ENCODE measurements around the gene R3HDM4.

The R3HDM4 gene

GRCh38 chr19:929203-929890, 16.3 kb upstream of the R3HDM4 start:
- no peak for DNase-seq

- DNase-seq = no peak
Measured at GRCh38 chr19:928471-929202, 15.6 kb upstream of the R3HDM4 start.

- DNase-seq = no peak
Measured at GRCh38 chr19:927780-928401, 14.9 kb upstream of the R3HDM4 start.

DNA sequence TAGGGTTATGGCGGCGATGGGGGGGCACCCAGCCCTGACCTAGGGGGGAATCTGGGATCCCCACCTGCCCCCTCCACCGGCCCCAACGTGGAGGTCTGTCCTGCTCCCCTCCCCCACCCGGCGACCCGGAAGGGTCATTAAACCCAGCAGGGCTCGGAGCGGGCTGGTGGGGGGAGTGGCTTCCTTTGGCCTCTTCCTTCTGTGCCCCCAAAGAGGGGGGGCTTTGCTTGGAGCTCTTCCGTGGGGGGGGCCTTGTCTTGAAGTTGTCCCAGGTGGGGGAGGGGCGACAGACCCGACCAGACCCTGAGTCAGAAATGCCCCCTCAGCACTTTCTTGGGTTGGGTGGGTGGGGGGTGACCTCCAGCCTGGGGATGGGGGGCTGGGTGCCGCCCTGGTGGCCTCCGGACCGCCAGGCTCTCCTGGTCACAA, 14.3 kb upstream of the R3HDM4 start:
- DNase-seq = no peak

DNA sequence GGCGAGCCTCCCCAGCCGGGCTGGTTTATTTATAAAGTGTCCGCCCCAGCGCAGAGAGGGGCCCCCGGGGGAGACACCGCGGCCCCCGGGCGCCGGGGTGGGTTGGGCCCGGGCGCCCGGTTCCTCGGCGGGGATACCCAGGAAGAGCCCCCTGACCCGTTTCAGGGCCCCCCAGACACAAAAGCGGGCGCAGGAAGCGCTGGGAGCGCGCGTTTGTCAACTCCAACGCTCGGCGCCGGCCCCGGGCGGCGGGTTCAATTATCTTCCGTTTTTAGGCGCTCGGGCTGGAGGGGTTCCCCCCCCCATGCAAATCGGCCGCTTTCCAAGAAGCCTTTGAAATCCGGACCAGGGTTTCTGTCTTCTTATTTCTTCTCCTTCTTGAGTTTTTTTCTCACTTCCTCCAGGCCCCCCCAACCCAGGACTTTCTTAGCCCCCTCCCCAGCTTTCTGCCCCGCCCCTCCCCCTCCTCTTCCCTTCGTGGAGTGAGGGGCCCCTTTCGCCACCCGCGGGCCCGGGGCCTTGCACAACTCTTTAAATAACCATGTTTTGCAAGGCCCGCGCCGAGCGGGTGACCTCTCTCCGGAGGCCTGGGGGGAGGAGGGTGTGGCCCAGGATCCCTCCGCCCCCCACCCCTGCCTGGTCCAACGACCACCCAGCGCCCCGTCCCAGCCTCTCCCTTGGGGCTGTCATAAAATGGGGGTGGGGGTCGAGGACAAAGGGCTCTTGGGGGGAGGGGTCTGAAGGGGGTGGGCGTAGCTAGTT, 13.8 kb upstream of the R3HDM4 start:
- peak; percentile 72 to 74 for DNase-seq

GRCh38 chr19:926323-926588, 13.2 kb upstream of the R3HDM4 start:
- no peak for DNase-seq

GRCh38 chr19:925526-926322, 12.7 kb upstream of the R3HDM4 start, which contains the start of gene ARID3A:
ARID3A (plus strand) TSS chr19:926035; CDS start chr19:929529, 3,494 bp downstream.
- DNase-seq = peak; percentile 91 to 92

DNA sequence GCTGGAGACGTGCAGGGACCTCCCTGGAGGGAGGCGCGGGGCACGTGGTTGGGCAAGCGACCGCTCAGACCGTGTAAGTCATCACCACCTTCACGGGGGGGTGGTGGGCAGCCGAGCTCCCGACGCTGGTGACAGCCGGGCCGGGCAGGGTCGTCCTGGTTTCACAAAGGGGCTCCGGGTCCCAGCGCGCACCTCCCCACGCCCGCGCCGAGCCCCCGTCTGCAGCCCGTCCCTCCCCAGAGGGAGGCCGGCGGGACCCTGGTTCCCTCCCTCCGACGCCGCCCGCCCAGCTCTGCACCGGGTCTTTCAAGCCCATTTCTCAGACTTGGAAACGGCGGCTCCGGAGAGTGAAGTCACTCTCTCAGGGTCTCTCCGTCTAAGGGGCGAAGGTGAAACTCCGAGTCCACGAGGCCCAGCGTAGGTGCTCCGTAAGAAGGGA, 12.1 kb upstream of the R3HDM4 start:
- DNase-seq = no peak

- peak; percentile 66 to 68 for DNase-seq
Measured at GRCh38 chr19:924553-925086, 11.6 kb upstream of the R3HDM4 start.

GRCh38 chr19:920051-920864, 7.2 kb upstream of the R3HDM4 start:
- DNase-seq = peak; percentile 66 to 81

DNA sequence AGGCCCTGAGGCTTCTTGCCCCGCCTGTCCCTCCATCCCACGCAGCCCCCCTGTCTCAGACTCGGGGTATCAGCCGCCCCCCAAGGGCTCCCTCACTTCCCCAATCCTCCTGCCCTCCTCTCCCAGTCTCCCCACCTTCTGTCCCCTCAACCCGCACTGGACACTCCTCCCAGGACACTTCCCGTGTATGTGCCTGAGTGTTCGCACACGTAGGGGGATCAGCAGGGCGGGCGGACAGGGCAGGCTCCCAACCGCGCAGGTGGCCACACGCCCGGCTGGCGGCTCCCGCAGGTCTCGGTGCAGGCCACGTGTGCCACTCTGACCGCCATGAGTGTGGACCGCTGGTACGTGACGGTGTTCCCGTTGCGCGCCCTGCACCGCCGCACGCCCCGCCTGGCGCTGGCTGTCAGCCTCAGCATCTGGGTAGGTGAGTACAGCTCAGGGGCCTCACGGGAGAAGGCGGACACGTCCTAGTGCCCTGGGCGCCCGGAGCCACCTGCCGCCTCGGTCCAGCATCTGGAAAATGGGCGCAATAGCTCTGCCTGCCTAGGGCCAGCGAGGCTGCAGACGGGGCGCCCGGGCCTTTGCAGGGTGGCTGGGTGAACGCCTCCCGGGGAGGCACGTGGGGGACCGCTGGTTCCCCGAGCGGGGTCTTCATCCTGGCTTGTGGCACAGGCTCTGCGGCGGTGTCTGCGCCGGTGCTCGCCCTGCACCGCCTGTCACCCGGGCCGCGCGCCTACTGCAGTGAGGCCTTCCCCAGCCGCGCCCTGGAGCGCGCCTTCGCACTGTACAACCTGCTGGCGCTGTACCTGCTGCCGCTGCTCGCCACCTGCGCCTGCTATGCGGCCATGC, 6.4 kb upstream of the R3HDM4 start:
- DNase-seq = peak; percentile 62 to 73

GRCh38 chr19:918481-919198, 5.6 kb upstream of the R3HDM4 start:
- DNase-seq = peak; percentile 55 to 69

- peak in 1 of 2 experiments; percentile 44 for DNase-seq
Measured at GRCh38 chr19:918152-918437, 5.1 kb upstream of the R3HDM4 start.

DNA sequence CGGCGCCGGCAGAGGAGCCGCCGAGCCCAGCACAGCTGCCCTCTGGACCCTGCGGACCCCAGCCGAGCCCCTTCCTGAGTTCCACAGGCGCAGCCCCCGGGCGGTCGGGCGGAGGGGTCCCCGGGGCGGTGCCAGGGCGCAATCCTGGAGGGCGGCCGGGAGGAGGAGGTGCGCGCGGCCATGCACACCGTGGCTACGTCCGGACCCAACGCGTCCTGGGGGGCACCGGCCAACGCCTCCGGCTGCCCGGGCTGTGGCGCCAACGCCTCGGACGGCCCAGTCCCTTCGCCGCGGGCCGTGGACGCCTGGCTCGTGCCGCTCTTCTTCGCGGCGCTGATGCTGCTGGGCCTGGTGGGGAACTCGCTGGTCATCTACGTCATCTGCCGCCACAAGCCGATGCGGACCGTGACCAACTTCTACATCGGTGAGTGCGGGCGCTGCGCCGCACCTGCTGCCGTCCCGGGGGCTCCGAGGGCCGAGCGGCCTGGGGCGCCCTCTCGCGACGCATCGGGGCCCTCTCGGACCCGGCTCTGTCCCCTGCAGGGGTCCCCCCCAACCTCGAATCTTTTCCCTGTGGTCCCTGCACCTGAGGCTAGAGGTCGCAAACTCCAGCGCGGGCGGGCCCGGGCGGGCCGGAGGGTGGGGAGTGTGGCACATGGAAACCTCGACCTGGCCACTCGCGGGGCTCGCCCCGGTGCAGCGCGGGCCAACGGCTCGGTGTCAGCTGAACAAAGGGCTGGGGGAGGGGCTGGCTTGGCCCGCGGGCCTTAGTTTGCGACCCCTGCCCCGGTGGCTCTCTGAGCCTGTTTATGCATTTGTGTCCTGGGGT, 4.5 kb upstream of the R3HDM4 start, which contains the start of gene KISS1R:
Gene KISS1R (plus strand): TSS at position 11 of the 829 bp plus-strand sequence. CDS start 170 bp downstream, at position 181.
- DNase-seq = peak; percentile 63 to 69

DNA sequence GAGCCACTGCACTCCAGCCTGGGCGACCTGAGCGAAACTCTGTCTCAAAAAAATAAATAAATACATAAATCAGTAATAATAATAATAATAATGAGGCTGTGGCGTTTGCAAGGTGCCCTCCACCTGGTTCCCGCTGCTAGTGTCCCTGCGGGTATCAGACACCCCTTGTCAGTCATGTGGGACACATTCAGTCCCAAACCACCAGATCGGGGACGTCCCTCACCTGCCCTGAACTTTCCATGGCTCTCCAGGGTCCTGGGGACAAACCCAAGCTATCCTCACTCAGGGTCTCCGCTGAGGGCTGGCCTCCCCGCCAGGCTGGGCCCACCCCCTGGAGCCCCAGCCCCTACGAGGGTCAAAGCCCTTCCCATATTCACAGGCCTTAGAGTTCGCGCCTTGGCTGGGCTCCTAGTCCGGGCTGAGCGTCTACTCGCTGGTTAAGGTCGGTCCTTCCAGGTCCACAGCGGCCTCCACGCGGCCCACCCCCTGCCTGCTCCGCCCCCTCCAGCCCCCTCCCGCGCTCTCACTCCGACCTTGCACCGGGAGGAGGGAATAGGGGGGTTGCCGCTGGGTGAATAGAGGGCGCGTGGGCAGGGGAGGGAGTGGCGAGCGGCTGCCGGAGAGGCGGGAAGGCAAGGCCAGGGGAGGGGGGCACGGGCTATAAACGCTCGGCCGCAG, 3.8 kb upstream of the R3HDM4 start:
- DNase-seq = peak; percentile 61 to 72

GRCh38 chr19:912181-913079, 589 bp downstream of the R3HDM4 start:
- DNase-seq = no peak

All from activated T-cell treated with anti-CD3 and anti-CD28 coated beads, Interleukin-2, amount 50 U/mL, for 48 hours (primary cell).